Karpas-422 (cell line): Measurements from ENCODE around the gene LRRC61. TPM values are rescaled to one million over a fixed set of nuclear protein-coding genes. Genes with fewer than 3 reads are reported as not detected.

Experiments used
- DNase-seq: peaks from one replicate; pipeline ENCODE4 v3.0.0-alpha.2; 2015
- H2AFZ ChIP-seq: fragments of 200-600 bp; sonication (generic); 2 replicates; pipeline ENCODE4 v1.6.1; 2014; ENCODE audit warnings: antibody characterized with exemption, low read length, mixed read lengths
- H3K27ac ChIP-seq: fragments of 200-600 bp; sonication (generic); 2 replicates; pipeline ENCODE4 v1.5.1; 2014; ENCODE audit warnings: mild to moderate bottlenecking, low read length, moderate library complexity
- H3K27me3 ChIP-seq: fragments of 200-600 bp; sonication (generic); 2 replicates; pipeline ENCODE4 v1.6.1; 2014; ENCODE audit warnings: low read length, mixed read lengths
- H3K36me3 ChIP-seq: fragments of 200-600 bp; sonication (generic); 2 replicates; pipeline ENCODE4 v1.6.1; 2014; ENCODE audit warnings: low read length, mixed read lengths; ENCODE audit not compliant: insufficient read depth
- H3K4me1 ChIP-seq: fragments of 200-600 bp; sonication (generic); 2 replicates; pipeline ENCODE4 v1.6.1; 2014; ENCODE audit warnings: mild to moderate bottlenecking, low read length, mixed read lengths
- H3K4me2 ChIP-seq: fragments of 200-600 bp; sonication (generic); 2 replicates; pipeline ENCODE4 v1.6.1; 2014; ENCODE audit warnings: low read length, low read depth, mild to moderate bottlenecking; ENCODE audit not compliant: poor library complexity, severe bottlenecking
- H3K4me3 ChIP-seq: fragments of 200-600 bp; sonication (generic); 2 replicates; pipeline ENCODE4 v1.5.1; 2014; ENCODE audit warnings: mild to moderate bottlenecking, antibody characterized with exemption, low read length, mixed read lengths
- H3K79me2 ChIP-seq: fragments of 200-600 bp; sonication (generic); 2 replicates; pipeline ENCODE4 v1.6.1; 2014; ENCODE audit warnings: mild to moderate bottlenecking, low read length, mixed read lengths
- H3K9ac ChIP-seq: fragments of 200-600 bp; sonication (generic); 2 replicates; pipeline ENCODE4 v1.6.0; 2014; ENCODE audit warnings: low read length
- H3K9me2 ChIP-seq: fragments of 200-600 bp; sonication (generic), shearing (Covaris generic); replicated peaks from 2 replicates; pipeline ENCODE4 v1.6.0; 2014; ENCODE audit warnings: mild to moderate bottlenecking, low read length, moderate library complexity; ENCODE audit not compliant: insufficient read depth
- H3K9me3 ChIP-seq: fragments of 300-700, 200-600 bp; sonication (generic); 2 replicates; pipeline ENCODE4 v1.6.1; 2014; ENCODE audit warnings: low read length, mixed read lengths
- H4K20me1 ChIP-seq: fragments of 200-600 bp; sonication (generic); 2 replicates; pipeline ENCODE4 v1.6.1; 2014; ENCODE audit warnings: mild to moderate bottlenecking, antibody characterized with exemption, low read length, low read depth; ENCODE audit not compliant: insufficient read depth
- total RNA-seq: library from RNA; depleted of rRNA; stranded (reverse); fragments of >200 nt; shearing (Covaris generic); gene quantifications from 2 replicates; pipeline ENCODE4 v1.2.3, GENCODE V29; 2014; ENCODE audit warnings: low replicate concordance

LRRC61 gene
- total RNA-seq, 1 experiment from 2014 or later: 4.1 TPM

DNA sequence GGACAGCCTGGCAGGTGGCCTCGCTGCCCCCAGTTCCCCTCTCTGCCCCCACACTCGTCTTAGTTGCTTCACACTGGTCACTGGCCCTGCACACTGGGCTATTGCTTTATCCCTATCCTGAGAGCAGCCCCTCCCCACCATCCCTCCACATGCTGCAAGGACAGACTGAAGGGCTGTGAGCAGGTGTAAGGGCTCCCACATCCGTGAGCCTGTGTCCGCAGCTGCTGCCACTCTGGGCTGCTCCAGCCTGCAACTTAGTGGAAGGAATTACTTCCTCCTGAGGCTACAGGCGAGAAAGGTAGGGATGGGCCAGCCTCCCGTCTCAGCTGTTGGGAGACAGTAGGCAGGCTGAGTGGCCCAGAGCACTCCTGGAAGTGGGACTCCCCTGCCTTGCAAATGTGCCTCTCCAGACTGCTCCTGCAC is 14.5 kb downstream of the LRRC61 start:
- H3K4me3 ChIP-seq: no peak overlapping the region
- H3K79me2 ChIP-seq: no peaks in the 10 kb centered on the region
- no peaks in the 10 kb centered on the region for H3K9me2 ChIP-seq
- no peak overlapping the region for H3K4me2 ChIP-seq
- no peak overlapping the region for H2AFZ ChIP-seq
- H3K36me3 ChIP-seq: no peaks in the 10 kb centered on the region
- no peak for DNase-seq
- H3K4me1 ChIP-seq: no peaks in the 10 kb centered on the region
- H4K20me1 ChIP-seq: no peaks in the 10 kb centered on the region
- H3K9me3 ChIP-seq: no peaks in the 10 kb centered on the region
- no peaks in the 10 kb centered on the region for H3K27me3 ChIP-seq
- no peak overlapping the region for H3K27ac ChIP-seq
- H3K9ac ChIP-seq: no peak overlapping the region

DNA sequence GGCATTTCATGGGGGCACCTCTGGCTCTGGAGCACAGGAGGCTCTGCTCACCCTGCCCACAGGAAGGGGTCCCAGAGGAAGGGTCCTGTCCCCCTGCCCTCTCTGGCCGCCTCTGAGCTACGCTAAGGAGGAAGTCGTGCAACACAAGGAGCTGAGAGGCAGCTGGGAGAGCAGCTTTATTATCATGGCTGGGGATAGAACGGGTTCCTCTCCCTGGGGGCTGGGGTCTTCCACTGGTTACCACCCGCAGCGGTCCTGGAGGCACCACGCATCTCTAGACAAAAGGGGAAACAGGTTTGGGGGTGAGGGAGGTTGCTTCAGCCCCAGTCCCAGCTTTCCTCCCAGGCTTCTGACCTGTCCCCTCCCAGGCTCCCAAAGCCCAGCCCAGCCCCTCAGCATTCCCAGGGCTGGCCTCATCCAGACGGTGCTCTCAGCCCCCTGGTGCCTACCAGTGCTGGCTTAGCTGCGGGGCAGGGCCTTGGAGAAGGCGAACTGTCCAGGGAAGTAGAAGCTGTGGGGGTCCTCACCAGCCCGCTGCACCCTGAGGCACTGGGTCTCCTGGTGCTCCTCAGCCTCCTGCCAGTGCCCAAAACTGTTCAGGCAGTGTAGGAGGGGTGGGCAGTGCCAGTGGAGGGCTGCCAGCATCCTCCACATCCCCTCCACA is 15.1 kb downstream of the LRRC61 start:
- Histone ChIP-seq H3K79me2 (no peaks in the 10 kb centered on the region), H3K4me3 (no peak overlapping the region), H3K4me1 (no peaks in the 10 kb centered on the region), H3K27me3 (no peaks in the 10 kb centered on the region), H3K9me2 (no peaks in the 10 kb centered on the region), H3K4me2 (no peak overlapping the region), H3K27ac (no peak overlapping the region), H3K36me3 (no peaks in the 10 kb centered on the region), H3K9me3 (no peaks in the 10 kb centered on the region), H2AFZ (no peak overlapping the region), H4K20me1 (no peaks in the 10 kb centered on the region), H3K9ac (no peak overlapping the region)
- no peak for DNase-seq

DNA sequence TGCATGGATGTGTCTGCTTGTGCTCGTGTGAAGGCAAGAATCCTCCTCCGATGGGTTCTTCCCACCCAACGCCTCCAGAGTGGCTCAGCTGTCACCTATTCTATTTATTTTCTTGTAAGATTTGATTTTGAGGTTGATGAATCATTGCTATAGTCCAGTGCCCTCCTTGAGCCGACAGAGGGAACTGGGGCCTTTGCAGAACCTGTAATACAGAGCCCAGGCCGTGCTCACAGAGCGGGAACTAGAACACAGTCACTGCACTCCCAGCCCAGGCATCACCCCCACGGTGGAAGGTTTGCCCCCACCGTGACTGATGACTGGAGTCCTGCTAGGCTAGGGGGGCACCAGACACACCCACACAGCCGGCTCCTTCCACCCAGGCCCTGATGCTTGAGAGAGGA is 16.3 kb downstream of the LRRC61 start:
- no peaks in the 10 kb centered on the region for H3K9me2 ChIP-seq
- no peak overlapping the region for H3K4me2 ChIP-seq
- H2AFZ ChIP-seq: no peak overlapping the region
- H3K27ac ChIP-seq: no peak overlapping the region
- H3K9ac ChIP-seq: no peak overlapping the region
- H4K20me1 ChIP-seq: no peaks in the 10 kb centered on the region
- H3K4me3 ChIP-seq: no peak overlapping the region
- no peaks in the 10 kb centered on the region for H3K4me1 ChIP-seq
- no peaks in the 10 kb centered on the region for H3K27me3 ChIP-seq
- DNase-seq: no peak
- no peaks in the 10 kb centered on the region for H3K79me2 ChIP-seq
- peaks cover 6% of the 10 kb centered on the region; the same call in 1 of the 2 replicates for H3K9me3 ChIP-seq
- no peaks in the 10 kb centered on the region for H3K36me3 ChIP-seq

DNA sequence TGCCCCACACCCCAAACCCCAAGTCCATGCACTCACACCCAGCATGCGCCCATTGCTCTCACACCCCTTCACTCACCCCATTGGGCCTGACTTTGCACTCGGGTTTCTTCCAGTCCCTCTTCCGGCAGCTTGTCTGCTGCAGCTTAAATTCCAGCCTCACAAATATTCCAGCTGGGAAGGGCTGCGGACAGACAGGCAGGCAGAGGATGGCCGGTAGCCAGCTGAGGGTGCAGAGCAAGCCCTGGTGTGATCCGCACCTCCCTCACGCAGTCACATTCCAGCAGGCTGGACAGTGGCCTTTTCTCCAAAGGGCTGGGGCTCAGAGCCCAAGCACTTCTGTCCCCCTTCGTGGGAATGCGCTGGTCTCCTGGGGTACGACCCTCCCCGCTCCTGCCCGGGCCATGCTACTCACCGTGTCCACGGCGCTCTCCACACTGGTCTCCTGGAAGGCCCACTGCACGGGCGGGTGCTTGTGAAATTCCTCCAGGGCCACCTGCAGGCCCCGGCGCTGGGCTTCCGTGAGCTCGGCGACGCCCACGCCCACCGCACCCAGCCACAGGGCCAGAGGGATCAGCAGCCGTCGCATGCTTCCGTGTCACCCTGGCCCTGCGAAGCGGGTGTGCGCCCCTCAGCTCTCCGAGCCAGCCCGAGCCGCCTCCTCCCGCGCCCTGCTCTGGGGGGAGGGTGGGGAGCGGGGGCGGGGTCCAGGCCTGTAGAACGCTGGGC is 17.0 kb downstream of the LRRC61 start:
- no peak overlapping the region for H3K27ac ChIP-seq
- no peak overlapping the region for H3K4me3 ChIP-seq
- H3K9ac ChIP-seq: no peak overlapping the region
- H3K9me2 ChIP-seq: no peaks in the 10 kb centered on the region
- H3K4me1 ChIP-seq: no peaks in the 10 kb centered on the region
- peaks cover 6% of the 10 kb centered on the region; the same call in 1 of the 2 replicates for H3K9me3 ChIP-seq
- no peak overlapping the region for H3K4me2 ChIP-seq
- H2AFZ ChIP-seq: no peak overlapping the region
- H3K27me3 ChIP-seq: no peaks in the 10 kb centered on the region
- no peaks in the 10 kb centered on the region for H3K36me3 ChIP-seq
- no peak for DNase-seq
- no peaks in the 10 kb centered on the region for H3K79me2 ChIP-seq
- H4K20me1 ChIP-seq: no peaks in the 10 kb centered on the region

DNA sequence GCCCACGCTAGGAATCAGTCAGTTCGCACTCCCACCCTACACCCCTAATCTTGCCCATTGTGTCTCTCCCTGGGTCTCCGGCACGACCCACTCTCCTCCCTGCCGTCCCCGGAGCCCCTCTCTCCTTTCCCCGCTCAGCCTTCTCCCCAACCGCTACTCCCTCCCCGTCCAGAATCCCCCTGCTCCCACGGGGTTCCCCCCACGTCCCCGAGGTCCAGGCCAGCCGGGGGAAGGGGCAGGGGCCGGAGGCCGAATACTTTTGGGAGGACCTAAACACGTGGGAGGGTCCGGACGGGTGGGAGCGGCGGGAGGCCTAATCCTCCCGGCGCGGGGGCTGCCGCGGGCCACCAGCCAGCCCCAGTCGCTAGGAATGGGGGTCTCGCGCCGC is 17.7 kb downstream of the LRRC61 start:
- Histone ChIP-seq H3K79me2 (no peaks in the 10 kb centered on the region), H3K36me3 (no peaks in the 10 kb centered on the region), H3K4me1 (no peaks in the 10 kb centered on the region), H2AFZ (no peak overlapping the region), H3K4me2 (no peak overlapping the region), H3K9ac (no peak overlapping the region), H3K9me3 (peaks cover 6% of the 10 kb centered on the region; the same call in 1 of the 2 replicates), H3K4me3 (no peak overlapping the region), H3K27me3 (no peaks in the 10 kb centered on the region), H4K20me1 (no peaks in the 10 kb centered on the region), H3K9me2 (no peaks in the 10 kb centered on the region), H3K27ac (no peak overlapping the region)
- DNase-seq: no peak

DNA sequence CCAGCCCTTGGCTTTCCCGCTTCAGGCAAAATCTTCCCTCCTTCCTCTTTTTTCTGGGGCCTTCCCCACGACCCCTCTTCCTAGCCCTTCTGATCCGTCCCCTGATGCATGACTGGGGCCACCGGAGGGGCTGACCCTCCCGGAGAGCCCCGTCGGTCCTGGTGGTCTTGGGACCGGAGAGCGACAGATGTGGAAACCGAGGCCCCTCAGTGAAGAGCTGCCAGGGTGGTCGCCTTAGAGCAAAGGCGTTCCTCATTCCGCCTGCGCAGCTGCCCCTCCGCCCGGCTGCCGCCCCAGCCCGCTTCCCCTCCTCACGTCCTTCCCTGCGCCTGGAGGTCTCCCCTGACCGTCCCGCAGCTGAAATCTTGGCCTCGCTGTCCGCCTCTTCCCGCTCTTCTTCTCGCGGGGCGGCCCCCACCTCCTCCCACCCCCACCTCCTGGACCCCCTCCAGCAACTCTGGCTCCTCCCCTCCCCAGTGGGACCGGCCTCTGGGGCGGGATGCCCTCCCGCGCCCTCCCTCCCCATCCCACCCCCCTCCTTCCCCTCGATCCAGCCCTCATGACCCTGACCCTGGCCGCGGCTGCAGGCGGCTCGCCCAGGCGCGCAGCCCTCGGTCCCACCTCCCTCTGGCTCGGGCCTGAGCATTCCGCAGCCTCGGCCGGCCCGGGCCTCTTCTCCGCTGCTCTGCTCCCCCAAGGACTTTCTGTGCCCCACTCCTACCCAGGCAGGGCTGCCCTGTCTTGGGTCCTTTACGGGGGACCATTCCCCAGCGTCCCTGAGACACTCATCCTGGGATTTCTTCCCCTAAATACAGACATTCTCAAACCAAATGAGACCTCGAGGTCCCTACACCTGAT is 18.3 kb downstream of the LRRC61 start, which contains the start of gene RARRES2:
Gene RARRES2 (minus strand): TSS at position 367 of the 858 bp plus-strand sequence. CDS start 1,020 bp downstream, outside the sequence.
- H3K4me3 ChIP-seq: no peak within 1 kb of the TSS
- no peak for DNase-seq
- no peaks in the 10 kb centered on the region for H3K4me1 ChIP-seq
- H3K36me3 ChIP-seq: no peaks in the 10 kb centered on the region
- no peaks in the 10 kb centered on the region for H3K27me3 ChIP-seq
- H3K27ac ChIP-seq: no peak within 1 kb of the TSS
- no peaks in the 10 kb centered on the region for H3K79me2 ChIP-seq
- H3K9ac ChIP-seq: no peak within 1 kb of the TSS
- no peak within 1 kb of the TSS for H2AFZ ChIP-seq
- no peaks in the 10 kb centered on the region for H4K20me1 ChIP-seq
- no peak within 1 kb of the TSS for H3K4me2 ChIP-seq
- peaks cover 6% of the 10 kb centered on the region; the same call in 1 of the 2 replicates for H3K9me3 ChIP-seq
- no peaks in the 10 kb centered on the region for H3K9me2 ChIP-seq

DNA sequence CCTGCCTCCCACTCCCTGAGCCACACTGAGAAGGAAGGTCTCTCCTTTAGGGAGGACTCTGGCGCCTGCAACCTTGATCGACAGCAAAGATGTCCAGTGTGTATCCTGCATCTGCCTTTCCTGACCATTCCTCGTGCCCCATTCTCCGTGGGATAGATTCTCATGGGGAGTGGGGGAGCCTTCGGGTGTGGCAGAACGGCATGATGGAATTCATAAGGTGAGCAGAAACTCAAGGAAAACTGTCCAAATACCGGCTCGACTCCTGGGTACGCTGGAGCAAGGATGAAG is 18.9 kb downstream of the LRRC61 start:
- Histone ChIP-seq H3K4me3 (no peak overlapping the region), H3K9me2 (no peaks in the 10 kb centered on the region), H3K27ac (no peak overlapping the region), H3K9ac (no peak overlapping the region), H3K27me3 (no peaks in the 10 kb centered on the region), H2AFZ (no peak overlapping the region), H3K9me3 (peaks cover 6% of the 10 kb centered on the region; the same call in 1 of the 2 replicates), H3K36me3 (no peaks in the 10 kb centered on the region), H3K79me2 (no peaks in the 10 kb centered on the region), H3K4me2 (no peak overlapping the region), H3K4me1 (no peaks in the 10 kb centered on the region), H4K20me1 (no peaks in the 10 kb centered on the region)
- no peak for DNase-seq

DNA sequence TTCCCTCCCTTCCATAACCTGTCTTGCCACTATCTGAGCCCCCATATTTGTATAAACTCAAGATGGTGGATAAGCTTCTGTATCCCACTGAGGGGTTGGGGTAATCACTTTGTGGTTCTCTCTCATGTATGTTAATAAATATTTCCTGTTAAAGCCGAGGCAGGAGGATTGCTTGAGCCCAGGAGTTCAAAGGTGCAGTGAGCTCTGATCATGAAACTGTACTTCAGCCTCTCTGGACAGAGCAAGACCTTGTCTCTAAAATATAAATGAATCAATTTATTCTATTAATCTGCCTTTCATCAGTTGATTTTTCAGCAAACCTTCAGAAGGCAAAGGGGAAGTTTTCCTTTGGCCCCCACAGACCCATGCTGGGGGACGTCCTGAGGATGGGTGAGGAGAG is 20.1 kb downstream of the LRRC61 start:
- Histone ChIP-seq H4K20me1 (no peaks in the 10 kb centered on the region), H3K9me2 (no peaks in the 10 kb centered on the region), H3K4me3 (no peak overlapping the region), H3K27me3 (no peaks in the 10 kb centered on the region), H3K4me2 (no peak overlapping the region), H3K9ac (no peak overlapping the region), H3K36me3 (no peaks in the 10 kb centered on the region), H3K27ac (no peak overlapping the region), H2AFZ (no peak overlapping the region), H3K79me2 (no peaks in the 10 kb centered on the region), H3K9me3 (peaks cover 6% of the 10 kb centered on the region; the same call in 1 of the 2 replicates), H3K4me1 (no peaks in the 10 kb centered on the region)
- no peak for DNase-seq
